GM19240 (cell line): ENCODE data around the gene SUSD4.

Experiments
- DNase-seq: peaks from one replicate; pipeline ENCODE4 v3.0.0; 2011; ENCODE audit warnings: low spot score; ENCODE audit not compliant: insufficient read length

SUSD4 gene

GRCh38 chr1:223363057-223363855 is 720 bp downstream of the SUSD4 start:
- no peak for DNase-seq

GRCh38 chr1:223358826-223359225 is 5.2 kb downstream of the SUSD4 start:
- DNase-seq: no peak

- no peak for DNase-seq
These were observed 8.3 kb downstream of the SUSD4 start for GRCh38 chr1:223355699-223356098.

- DNase-seq: no peak
These were observed 10.0 kb downstream of the SUSD4 start for GRCh38 chr1:223353939-223354338.

GRCh38 chr1:223352944-223353343 is 11.0 kb downstream of the SUSD4 start:
- no peak for DNase-seq

GRCh38 chr1:223350361-223350908 is 13.5 kb downstream of the SUSD4 start:
- DNase-seq: no peak

- no peak for DNase-seq
These were observed 14.7 kb downstream of the SUSD4 start for GRCh38 chr1:223349241-223349640.

- no peak for DNase-seq
These were observed 15.5 kb downstream of the SUSD4 start for GRCh38 chr1:223348439-223348838.

GRCh38 chr1:223347583-223347982 is 16.4 kb downstream of the SUSD4 start:
- no peak for DNase-seq

- no peak for DNase-seq
These were observed 17.7 kb downstream of the SUSD4 start for GRCh38 chr1:223346311-223346710.

- DNase-seq: no peak
These were observed 18.3 kb downstream of the SUSD4 start for GRCh38 chr1:223345720-223346119.

GRCh38 chr1:223344491-223344890 is 19.5 kb downstream of the SUSD4 start:
- no peak for DNase-seq

GRCh38 chr1:223343692-223344091 is 20.3 kb downstream of the SUSD4 start:
- DNase-seq: no peak

- DNase-seq: no peak
These were observed 22.9 kb downstream of the SUSD4 start for GRCh38 chr1:223341121-223341520.

GRCh38 chr1:223340637-223341036 is 23.3 kb downstream of the SUSD4 start:
- no peak for DNase-seq

- DNase-seq: no peak
These were observed 24.1 kb downstream of the SUSD4 start for GRCh38 chr1:223339861-223340260.

GRCh38 chr1:223338811-223339746 is 24.9 kb downstream of the SUSD4 start:
- DNase-seq: no peak

GRCh38 chr1:223337174-223337869 is 26.7 kb downstream of the SUSD4 start:
- DNase-seq: no peak

GRCh38 chr1:223334156-223334555 is 29.8 kb downstream of the SUSD4 start:
- no peak for DNase-seq

GRCh38 chr1:223332997-223333396 is 31.0 kb downstream of the SUSD4 start:
- no peak for DNase-seq

GRCh38 chr1:223331929-223332328 is 32.0 kb downstream of the SUSD4 start:
- no peak for DNase-seq
